Memory B cell (primary cell): Measurements from ENCODE around the gene CCDC124.
"Not testable (repeated sequence)": the region's sequence is repeated elsewhere in the genome, so short reads cannot be mapped to it uniquely, and the experiment has no call there.

ENCODE experiments used
- ATAC-seq: fragments of 150-1000 bp; cut with Tn5 transposase; 2 replicates; pipeline ENCODE4 v1.10.0; 2021; ENCODE audit warnings: low read depth, mild to moderate bottlenecking, moderate library complexity
- DNase-seq, 2 donors: peaks; one replicate each; pipeline ENCODE4 v3.0.0; 2022; ENCODE audit warnings: low spot score in 2 of 2
- H3K27ac Mint-ChIP-seq: one replicate; pipeline ENCODE4 v1.8.0; 2022; ENCODE audit warnings: mild to moderate bottlenecking, moderate library complexity, mixed read lengths
- H3K27me3 Mint-ChIP-seq: one replicate; pipeline ENCODE4 v1.8.0; 2022; ENCODE audit warnings: mixed read lengths
- H3K36me3 Mint-ChIP-seq: one replicate; pipeline ENCODE4 v1.8.0; 2022; ENCODE audit warnings: mild to moderate bottlenecking, mixed read lengths
- H3K4me1 Mint-ChIP-seq: one replicate; pipeline ENCODE4 v1.8.0; 2022; ENCODE audit warnings: mixed read lengths
- H3K4me3 Mint-ChIP-seq: one replicate; pipeline ENCODE4 v1.8.0; 2022; ENCODE audit warnings: mild to moderate bottlenecking, moderate library complexity, mixed read lengths
- H3K9me3 Mint-ChIP-seq: one replicate; pipeline ENCODE4 v1.8.0; 2022; ENCODE audit warnings: mixed read lengths

CCDC124 gene

DNA sequence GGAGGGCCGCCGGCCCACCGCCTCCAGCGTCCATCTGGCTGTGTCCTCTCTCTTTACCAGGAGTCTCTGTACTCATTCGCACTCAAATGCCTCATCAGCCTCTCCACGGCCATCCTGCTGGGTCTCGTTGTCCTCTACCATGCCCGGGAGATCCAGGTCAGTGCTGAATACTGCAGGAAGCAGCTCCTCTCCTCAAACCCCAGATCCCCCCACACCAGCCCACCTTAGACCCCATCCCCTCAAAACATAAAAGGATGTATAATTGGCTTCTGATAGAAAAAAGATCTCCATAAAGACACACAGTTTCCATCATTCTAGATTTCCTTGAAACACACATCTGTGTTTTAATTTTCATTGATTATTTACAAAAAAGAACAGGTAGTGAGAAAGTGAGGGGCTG is 42.2 kb downstream of the CCDC124 start:
- Mint-ChIP-seq H3K9me3 (no peaks in the 10 kb centered on the region), H3K4me1 (no peaks in the 10 kb centered on the region), H3K36me3 (no peaks in the 10 kb centered on the region), H3K27ac (no peak overlapping the region), H3K4me3 (no peak overlapping the region), H3K27me3 (no peaks in the 10 kb centered on the region)
- ATAC-seq (no peak), DNase-seq (no peak)

DNA sequence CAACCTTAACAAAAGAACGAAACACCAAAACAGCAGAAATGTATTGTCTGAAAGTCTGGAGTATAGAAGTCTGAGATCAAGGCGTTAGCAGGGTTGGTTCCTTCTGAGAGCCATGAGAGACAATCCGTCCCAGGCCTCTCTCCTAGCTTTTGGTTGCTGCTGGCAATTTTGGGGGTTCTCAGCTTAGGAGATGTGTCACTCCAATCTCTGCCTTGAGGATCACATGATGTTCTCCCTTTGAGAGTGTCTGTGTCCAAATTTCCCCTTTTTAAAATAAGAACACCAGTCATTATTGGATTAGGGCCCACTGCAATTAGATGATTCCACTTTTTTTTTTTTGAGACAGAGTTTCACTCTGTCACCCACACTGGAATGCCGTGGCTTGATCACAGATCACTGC is 44.2 kb downstream of the CCDC124 start:
- ATAC-seq (no peak), DNase-seq (no peak)
- Mint-ChIP-seq H3K27ac (no peak overlapping the region), H3K36me3 (no peaks in the 10 kb centered on the region), H3K4me3 (no peak overlapping the region), H3K9me3 (no peaks in the 10 kb centered on the region), H3K4me1 (peaks cover 3% of the 10 kb centered on the region), H3K27me3 (peaks cover 1% of the 10 kb centered on the region)

DNA sequence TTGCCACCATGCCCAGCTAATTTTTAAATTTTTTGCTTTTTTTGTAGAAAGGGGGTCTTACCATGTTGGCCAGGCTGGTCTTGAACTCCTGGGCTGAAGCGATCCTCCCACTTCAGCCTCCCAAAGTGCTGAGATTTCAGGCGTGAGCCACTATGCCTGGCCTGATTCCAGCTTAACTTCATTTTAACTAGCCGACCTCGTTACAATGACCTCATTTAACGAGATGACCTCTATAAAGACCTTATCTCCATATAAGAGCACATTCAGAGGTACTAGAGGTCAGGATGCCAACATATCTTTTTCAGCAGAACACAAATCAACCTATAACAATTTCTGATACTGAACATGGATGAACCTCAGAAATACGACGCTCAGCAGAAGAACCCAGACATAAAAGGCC is 44.7 kb downstream of the CCDC124 start:
- DNase-seq (no peak), ATAC-seq (no peak)
- H3K36me3 Mint-ChIP-seq, result no peaks in the 10 kb centered on the region
- H3K27ac Mint-ChIP-seq, result no peak overlapping the region
- peaks cover 3% of the 10 kb centered on the region for H3K27me3 Mint-ChIP-seq
- peaks cover 3% of the 10 kb centered on the region for H3K4me1 Mint-ChIP-seq
- no peaks in the 10 kb centered on the region for H3K9me3 Mint-ChIP-seq
- H3K4me3 Mint-ChIP-seq, result no peak overlapping the region

DNA sequence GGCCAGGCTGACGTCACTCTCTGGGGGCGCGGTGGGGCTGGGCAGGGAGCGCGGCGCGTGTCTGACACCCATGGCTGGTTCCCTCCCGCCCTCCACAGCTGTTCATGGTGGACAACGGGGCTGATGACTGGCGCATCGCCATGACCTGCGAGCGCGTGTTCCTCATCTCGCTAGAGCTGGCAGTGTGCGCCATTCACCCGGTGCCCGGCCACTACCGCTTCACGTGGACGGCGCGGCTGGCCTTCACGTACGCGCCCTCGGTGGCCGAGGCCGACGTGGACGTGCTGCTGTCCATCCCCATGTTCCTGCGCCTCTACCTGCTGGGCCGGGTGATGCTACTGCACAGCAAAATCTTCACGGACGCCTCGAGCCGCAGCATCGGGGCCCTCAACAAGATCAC is 48.8 kb downstream of the CCDC124 start:
- no peak for ATAC-seq
- Mint-ChIP-seq H3K4me1 (peaks cover 7% of the 10 kb centered on the region), H3K27ac (no peak overlapping the region), H3K9me3 (no peaks in the 10 kb centered on the region), H3K27me3 (peaks cover 11% of the 10 kb centered on the region), H3K36me3 (no peaks in the 10 kb centered on the region), H3K4me3 (no peak overlapping the region)
- no peak for DNase-seq

DNA sequence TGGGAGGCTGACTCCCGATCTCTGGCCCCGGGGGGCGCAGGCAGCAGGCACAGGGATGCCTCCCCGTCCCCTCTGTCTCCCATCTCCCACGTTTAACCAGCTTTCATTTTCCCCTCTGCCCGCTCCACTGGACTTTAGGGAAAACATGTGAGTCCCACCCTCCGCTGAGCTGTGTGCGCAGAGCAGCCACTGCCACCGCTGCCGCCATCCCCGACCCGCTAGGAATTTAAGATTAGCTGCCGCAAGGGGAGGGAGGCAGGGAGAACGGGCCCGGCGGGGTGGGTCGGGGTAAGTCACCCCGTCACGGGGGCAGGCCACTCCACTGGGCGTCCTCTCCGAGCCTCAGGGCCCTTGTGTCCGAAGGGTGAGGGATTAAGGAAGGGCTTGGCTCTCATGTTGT is 49.6 kb downstream of the CCDC124 start:
- no peak for ATAC-seq
- peaks cover 7% of the 10 kb centered on the region for H3K4me1 Mint-ChIP-seq
- no peak overlapping the region for H3K4me3 Mint-ChIP-seq

DNA sequence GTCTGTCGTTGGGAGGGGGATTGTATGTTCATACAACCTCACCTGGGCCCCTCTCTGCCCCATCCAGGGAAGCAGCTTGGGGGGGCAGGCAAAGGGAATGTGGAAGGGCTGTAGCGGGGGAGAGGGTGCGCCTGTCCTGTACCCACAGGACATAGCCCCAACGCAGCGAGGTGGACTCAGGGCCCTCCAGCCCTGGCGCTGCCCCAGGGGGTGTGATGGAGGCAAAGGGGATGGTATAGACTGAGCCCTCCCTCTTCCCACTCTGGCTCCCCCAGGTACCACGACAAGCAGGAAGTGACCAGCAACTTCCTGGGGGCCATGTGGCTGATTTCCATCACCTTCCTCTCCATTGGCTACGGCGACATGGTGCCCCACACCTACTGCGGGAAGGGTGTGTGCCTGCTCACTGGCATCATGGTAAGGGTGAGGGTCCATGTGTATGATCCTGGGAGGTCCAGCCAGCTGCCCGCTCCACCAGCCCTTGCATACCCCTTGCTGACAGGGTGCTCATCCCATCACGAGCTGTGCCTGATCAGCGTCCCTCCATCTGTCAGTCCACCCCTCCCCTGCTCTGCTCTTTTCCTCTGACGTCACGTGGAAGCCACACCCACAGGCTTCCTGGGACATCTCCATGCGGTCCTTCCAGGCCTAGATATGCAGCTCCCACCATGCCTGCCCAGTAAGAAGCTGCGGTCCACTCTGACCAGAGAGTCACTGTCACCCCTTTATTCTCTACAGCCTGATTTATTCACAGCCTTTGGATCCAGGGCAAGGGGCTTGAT is 52.4 kb downstream of the CCDC124 start:
- Mint-ChIP-seq H3K27ac (no peak overlapping the region), H3K4me1 (peaks cover 5% of the 10 kb centered on the region), H3K4me3 (no peak overlapping the region), H3K27me3 (peaks cover 11% of the 10 kb centered on the region), H3K36me3 (no peaks in the 10 kb centered on the region), H3K9me3 (no peaks in the 10 kb centered on the region)
- DNase-seq (no peak), ATAC-seq (no peak)

More for the DNA sequence above, 49.6 kb downstream of the CCDC124 start:
- peaks cover 11% of the 10 kb centered on the region for H3K27me3 Mint-ChIP-seq
- no peaks in the 10 kb centered on the region for H3K9me3 Mint-ChIP-seq
- H3K36me3 Mint-ChIP-seq, result no peaks in the 10 kb centered on the region
- DNase-seq, result no peak
- H3K27ac Mint-ChIP-seq, result peak overlapping the region; percentile 35

DNA sequence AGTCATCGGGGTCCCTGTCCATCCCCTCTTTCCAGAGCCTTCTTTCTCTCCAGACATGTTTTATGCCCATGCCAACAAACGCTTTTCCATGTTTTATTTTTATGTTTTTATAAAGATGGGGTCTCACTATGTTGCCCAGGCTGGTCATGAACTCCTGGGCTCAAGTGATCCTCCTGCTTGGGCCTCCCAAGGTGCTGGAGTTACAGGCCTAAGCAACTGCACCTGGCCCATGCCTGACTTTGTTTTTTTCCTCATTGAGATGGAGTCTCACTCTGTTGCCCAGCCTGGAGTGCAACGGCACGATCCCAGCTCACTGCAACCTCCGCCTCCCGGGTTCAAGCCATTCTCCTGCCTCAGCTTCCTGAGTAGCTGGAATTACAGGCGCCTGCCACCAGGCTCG is 53.8 kb downstream of the CCDC124 start:
- not testable (repeated sequence) for H3K27ac Mint-ChIP-seq, H3K4me1 Mint-ChIP-seq, H3K9me3 Mint-ChIP-seq, H3K4me3 Mint-ChIP-seq, ATAC-seq, H3K27me3 Mint-ChIP-seq, DNase-seq, H3K36me3 Mint-ChIP-seq

DNA sequence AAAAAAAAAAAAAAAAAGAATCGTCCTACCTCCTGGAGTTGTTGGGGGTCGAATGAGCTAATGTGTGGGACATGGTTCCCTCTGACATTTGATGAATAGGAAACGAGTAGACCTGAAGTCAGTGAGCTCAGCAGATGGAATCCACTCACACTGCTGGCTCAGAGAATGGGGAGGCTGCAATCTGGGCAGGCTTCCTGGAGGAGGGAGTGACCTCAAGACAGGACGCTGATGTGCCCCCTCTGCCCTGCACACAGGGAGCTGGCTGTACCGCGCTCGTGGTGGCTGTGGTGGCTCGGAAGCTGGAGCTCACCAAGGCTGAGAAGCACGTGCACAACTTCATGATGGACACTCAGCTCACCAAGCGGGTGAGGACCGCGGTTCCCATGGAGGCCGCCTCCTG is 55.3 kb downstream of the CCDC124 start:
- ATAC-seq (no peak), DNase-seq (no peak)
- H3K27ac Mint-ChIP-seq, result no peak overlapping the region
- H3K27me3 Mint-ChIP-seq, result peaks cover 8% of the 10 kb centered on the region
- H3K4me1 Mint-ChIP-seq, result peaks cover 3% of the 10 kb centered on the region
- H3K4me3 Mint-ChIP-seq, result no peak overlapping the region
- no peaks in the 10 kb centered on the region for H3K36me3 Mint-ChIP-seq
- H3K9me3 Mint-ChIP-seq, result no peaks in the 10 kb centered on the region

DNA sequence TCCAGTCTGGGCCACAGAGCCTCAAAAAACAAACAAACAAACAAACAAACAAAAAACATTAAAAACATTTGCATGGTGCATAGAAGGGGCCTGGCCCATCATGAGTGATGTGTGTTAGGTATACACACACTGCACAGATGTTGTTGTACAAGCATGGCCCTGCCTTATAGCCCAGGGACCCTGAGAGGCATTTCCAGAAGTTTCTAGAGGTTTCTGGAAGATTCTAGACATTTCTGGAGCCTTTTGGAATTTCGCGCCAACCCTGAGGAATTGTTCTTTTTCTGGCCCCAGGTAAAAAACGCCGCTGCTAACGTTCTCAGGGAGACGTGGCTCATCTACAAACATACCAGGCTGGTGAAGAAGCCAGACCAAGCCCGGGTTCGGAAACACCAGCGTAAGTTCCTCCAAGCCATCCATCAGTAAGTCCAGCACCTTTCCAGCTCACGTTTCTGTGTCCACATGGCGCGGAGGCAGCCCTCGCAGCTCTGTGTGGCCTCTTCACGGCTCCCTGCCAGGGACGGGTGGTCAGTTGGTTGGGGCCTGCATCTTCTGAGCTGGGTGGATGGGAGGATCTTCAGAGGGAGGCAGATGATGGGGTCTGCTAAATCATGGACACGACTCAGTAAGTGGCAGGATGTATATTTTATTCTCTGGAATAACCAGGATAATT is 56.7 kb downstream of the CCDC124 start:
- Mint-ChIP-seq H3K4me1 (peaks cover 3% of the 10 kb centered on the region), H3K27me3 (peaks cover 8% of the 10 kb centered on the region), H3K36me3 (no peaks in the 10 kb centered on the region), H3K4me3 (no peak overlapping the region), H3K27ac (no peak overlapping the region), H3K9me3 (no peaks in the 10 kb centered on the region)
- ATAC-seq (no peak), DNase-seq (no peak)

DNA sequence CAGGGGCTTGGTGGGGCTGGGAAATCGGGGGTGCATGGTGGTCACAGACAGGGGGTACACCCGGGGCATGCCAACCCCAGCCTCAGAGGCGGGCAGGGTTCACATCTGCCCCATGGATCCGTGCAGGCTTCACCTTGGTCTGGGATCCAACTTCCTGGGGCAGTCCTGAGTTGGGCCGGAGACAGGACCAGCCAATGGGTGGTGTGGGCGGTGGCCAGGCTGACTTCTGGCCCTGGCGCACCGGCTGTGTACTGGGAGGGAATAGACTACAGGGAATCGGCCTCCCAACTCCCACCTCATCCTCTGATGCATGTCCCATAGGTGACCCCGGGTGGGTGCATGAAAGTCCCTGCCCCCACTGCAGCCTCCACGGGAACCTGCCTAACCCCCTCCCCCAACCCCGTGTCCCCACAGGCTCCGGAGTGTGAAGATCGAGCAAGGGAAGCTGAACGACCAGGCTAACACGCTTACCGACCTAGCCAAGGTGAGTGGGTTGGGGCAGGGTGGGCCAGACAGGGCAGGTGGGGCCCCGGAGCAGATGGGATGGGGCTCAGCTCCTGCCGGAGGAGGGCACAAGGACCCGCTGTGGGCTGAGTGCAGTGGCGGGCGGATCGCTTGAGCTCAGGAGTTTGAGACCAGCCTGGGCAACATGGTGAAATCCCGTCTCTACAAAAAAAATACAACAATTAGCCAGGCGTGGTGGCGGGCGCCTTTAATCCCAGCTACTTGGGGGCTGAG is 60.4 kb downstream of the CCDC124 start:
- no peak for DNase-seq
- ATAC-seq, result no peak
- H3K36me3 Mint-ChIP-seq, result no peaks in the 10 kb centered on the region
- H3K4me3 Mint-ChIP-seq, result no peak overlapping the region
- no peaks in the 10 kb centered on the region for H3K9me3 Mint-ChIP-seq
- H3K27me3 Mint-ChIP-seq, result no peaks in the 10 kb centered on the region
- H3K4me1 Mint-ChIP-seq, result peaks cover 6% of the 10 kb centered on the region
- no peak overlapping the region for H3K27ac Mint-ChIP-seq
